Keratinocyte (primary cell): ENCODE results near the gene RAB3D. TPM values are rescaled to one million over a fixed set of nuclear protein-coding genes. Genes with fewer than 3 reads are reported as not detected.

Source experiments
- DNase-seq: peaks from one replicate; pipeline ENCODE4 v3.0.0-alpha.2; 2011; ENCODE audit warnings: low read depth, missing footprints, low spot score
- FAIRE-seq: peaks from 2 replicates; lab custom pipeline; 2011; peaks lifted over from hg19 to GRCh38; lab: Jason Lieb, UNC
- H2AFZ ChIP-seq: 2 replicates; pipeline ENCODE4 v1.6.0; 2012; ENCODE audit warnings: low read length, control low read depth, inconsistent platforms; ENCODE audit not compliant: control insufficient read depth
- H3K27ac ChIP-seq: 2 replicates; pipeline ENCODE4 v1.5.1; 2011; ENCODE audit warnings: low read length; ENCODE audit not compliant: control insufficient read depth, insufficient read depth
- H3K27me3 ChIP-seq: 3 replicates; pipeline ENCODE4 v1.6.0; 2011; ENCODE audit warnings: low read length; ENCODE audit not compliant: control insufficient read depth, insufficient read depth; ENCODE audit errors: extremely low read depth
- H3K36me3 ChIP-seq, 2 experiments: 2 replicates in 1 of 2; 3 replicates in 1 of 2; pipeline ENCODE4 v1.5.1; 2011; ENCODE audit warnings: low read length in 2 of 2, mild to moderate bottlenecking in 1 of 2; ENCODE audit not compliant: control insufficient read depth in 2 of 2, insufficient read depth in 2 of 2; ENCODE audit errors: extremely low read depth in 1 of 2
- H3K4me1 ChIP-seq: 3 replicates; pipeline ENCODE4 v1.5.1; 2011; ENCODE audit warnings: low read length; ENCODE audit not compliant: control insufficient read depth, insufficient read depth; ENCODE audit errors: extremely low read depth
- H3K4me2 ChIP-seq: 3 replicates; pipeline ENCODE4 v1.6.0; 2011; ENCODE audit warnings: low read depth, low read length; ENCODE audit not compliant: control insufficient read depth, insufficient read depth; ENCODE audit errors: extremely low read depth
- H3K4me3 ChIP-seq, 3 experiments: fragments of 200-600 bp in 1 of 3; sonication (generic) in 1 of 3; 2 replicates in 2 of 3; 3 replicates in 1 of 3; pipeline ENCODE4 v1.5.1; 2011 to 2016; ENCODE audit warnings: low read length in 3 of 3, mild to moderate bottlenecking in 3 of 3, control low read depth in 2 of 3, inconsistent platforms in 1 of 3, low read depth in 1 of 3, mixed read lengths in 1 of 3, mixed run types in 1 of 3, moderate library complexity in 1 of 3; ENCODE audit not compliant: control insufficient read depth in 2 of 3, insufficient read depth in 2 of 3; ENCODE audit errors: extremely low read depth in 1 of 3
- H3K79me2 ChIP-seq: 2 replicates; pipeline ENCODE4 v1.6.0; 2012; ENCODE audit warnings: low read length; ENCODE audit not compliant: control insufficient read depth, insufficient read depth
- H3K9ac ChIP-seq: 3 replicates; pipeline ENCODE4 v1.6.0; 2011; ENCODE audit warnings: low read length; ENCODE audit not compliant: control insufficient read depth, insufficient read depth; ENCODE audit errors: extremely low read depth
- H3K9me1 ChIP-seq: 3 replicates; pipeline ENCODE4 v1.6.0; 2011; ENCODE audit warnings: low read length; ENCODE audit not compliant: control insufficient read depth, insufficient read depth; ENCODE audit errors: extremely low read depth
- H3K9me3 ChIP-seq: 2 replicates; pipeline ENCODE4 v1.5.1; 2012; ENCODE audit warnings: low read depth, low read length; ENCODE audit not compliant: control insufficient read depth
- H4K20me1 ChIP-seq: 3 replicates; pipeline ENCODE4 v1.6.0; 2011; ENCODE audit warnings: low read length; ENCODE audit not compliant: control insufficient read depth, insufficient read depth; ENCODE audit errors: extremely low read depth
- CTCF ChIP-seq, 3 experiments: IDR thresholded peaks in 1 of 3; conservative IDR thresholded peaks in 1 of 3; optimal IDR thresholded peaks in 1 of 3; 2 replicates in 2 of 3; 3 replicates in 1 of 3; pipeline versions ENCODE3 to v1.5.1; 2011; ENCODE audit warnings: low read length in 3 of 3, mild to moderate bottlenecking in 3 of 3, moderate library complexity in 2 of 3, control low read depth in 1 of 3, inconsistent platforms in 1 of 3; ENCODE audit not compliant: insufficient read depth in 2 of 3; ENCODE audit errors: extremely low read depth in 1 of 3
- EZH2 ChIP-seq: IDR thresholded peaks from one replicate; pipeline ENCODE4 v1.6.1; 2012; ENCODE audit warnings: inconsistent platforms, mild to moderate bottlenecking, low read length, moderate library complexity
- dilution Hi-C: fragments of 300-500 bp; cut with MboI; formaldehyde crosslinking; loops from one replicate; pipeline ENCODE4 v1.7.0; 2020; ENCODE audit warnings: low sequenced_read_pairs; ENCODE audit not compliant: extremely low pct_ligation_motif_present
- polyA plus RNA-seq, 5 experiments: library from polyadenylated mRNA; depleted of rRNA in 3 of 5; stranded (reverse) in 3 of 5; stranded (forward) in 1 of 5; unstranded in 1 of 5; fragments of >200 nt; gene quantifications; 1 replicate in 1 of 5; 2 replicates in 3 of 5; 3 replicates in 1 of 5; pipeline versions ENCODE4 v1.2.1 to v1.2.3, GENCODE V29; 2011 to 2012; ENCODE audit warnings: missing spikeins in 2 of 5, low read depth in 1 of 5, low replicate concordance in 1 of 5

Gene RAB3D
- polyA plus RNA-seq, 1 donor (not counting 4 experiments of a cell fraction or from before 2014, with no cell fraction given) = 63.1 TPM

DNA sequence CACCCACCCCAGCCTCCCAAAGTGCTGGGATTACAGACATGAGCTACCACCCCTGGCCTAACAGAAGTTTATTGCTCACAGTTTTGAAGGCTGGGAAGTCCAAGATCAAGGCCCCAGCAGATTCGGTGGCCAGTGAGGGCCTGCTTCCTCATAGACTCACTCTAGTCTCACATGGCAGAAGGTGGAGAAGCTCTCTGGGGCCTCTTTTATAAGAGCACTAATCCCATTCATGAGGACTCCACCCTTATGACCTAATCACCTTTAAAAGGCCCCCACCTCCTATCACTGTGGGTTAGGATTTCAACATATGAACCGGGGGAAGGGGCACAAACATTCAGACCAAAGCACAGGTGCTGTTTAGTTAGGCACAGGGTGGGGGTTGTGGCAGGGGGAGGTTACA is 28.1 kb upstream of the RAB3D start:
- Histone ChIP-seq H3K9me3 (no peaks in the 10 kb centered on the region), H3K9me1 (no peaks in the 10 kb centered on the region), H3K27ac (no peak overlapping the region), H3K4me2 (no peak overlapping the region), H2AFZ (no peak overlapping the region), H3K36me3 (peaks cover 0 to 5% of the 10 kb centered on the region in 2 experiments), H3K4me3 (no peak overlapping the region), H3K79me2 (no peaks in the 10 kb centered on the region), H3K4me1 (no peaks in the 10 kb centered on the region), H3K27me3 (no peaks in the 10 kb centered on the region), H3K9ac (no peak overlapping the region), H4K20me1 (no peaks in the 10 kb centered on the region)
- dilution Hi-C loops = no loop called here
- TF ChIP-seq CTCF (optimal IDR thresholded peaks at IDR 0.05 in 1 of 3, IDR thresholded peaks at IDR 0.05 in 1 of 3, conservative IDR thresholded peaks at IDR 0.05 in 1 of 3; ENCODE audit: extremely low read depth in 1 of 3, insufficient read depth in 2 of 3, low read length in 3 of 3) = no peak
- TF ChIP-seq EZH2 = no peak
- DNase-seq = no peak
- FAIRE-seq = no peak

DNA sequence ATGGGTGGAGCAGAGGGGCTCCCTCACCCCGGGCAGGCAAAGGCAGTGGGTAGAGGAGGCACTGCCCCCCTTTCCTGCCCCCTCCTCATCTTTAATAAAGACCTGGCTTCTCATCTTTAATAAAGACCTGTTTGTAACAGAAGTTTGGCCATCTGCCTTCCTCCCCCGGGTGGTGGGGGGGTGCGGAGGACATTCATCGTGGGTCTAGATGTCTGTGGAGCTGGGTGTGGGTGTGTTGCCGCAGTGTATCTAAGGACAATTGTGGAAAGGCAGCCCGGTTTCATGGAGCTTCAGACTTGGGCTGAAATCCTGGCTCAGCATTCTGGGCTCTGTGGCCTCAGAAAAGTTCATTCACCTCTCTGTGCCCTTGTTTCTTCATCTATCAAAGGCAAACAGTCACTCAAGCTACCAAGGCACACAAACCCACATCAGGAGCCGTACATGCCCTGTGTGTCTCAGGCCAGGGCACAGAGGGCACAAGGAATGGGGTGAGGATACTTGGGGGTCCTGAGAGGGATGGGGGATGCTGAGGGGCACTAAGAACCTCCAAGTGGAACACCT is 26.2 kb upstream of the RAB3D start:
- H3K9me1 ChIP-seq = no peaks in the 10 kb centered on the region
- no peak for FAIRE-seq
- peaks cover 0 to 5% of the 10 kb centered on the region in 2 experiments for H3K36me3 ChIP-seq
- no peaks in the 10 kb centered on the region for H3K79me2 ChIP-seq
- no peak overlapping the region for H3K4me2 ChIP-seq
- H3K27ac ChIP-seq = no peak overlapping the region
- no peak overlapping the region for H3K4me3 ChIP-seq
- dilution Hi-C loops = no loop called here
- H3K9ac ChIP-seq = no peak overlapping the region
- H4K20me1 ChIP-seq = no peaks in the 10 kb centered on the region
- DNase-seq = no peak
- H3K9me3 ChIP-seq = no peaks in the 10 kb centered on the region
- no peak for TF ChIP-seq EZH2
- no peak for TF ChIP-seq CTCF (optimal IDR thresholded peaks at IDR 0.05 in 1 of 3, IDR thresholded peaks at IDR 0.05 in 1 of 3, conservative IDR thresholded peaks at IDR 0.05 in 1 of 3; ENCODE audit: extremely low read depth in 1 of 3, insufficient read depth in 2 of 3, low read length in 3 of 3)
- no peaks in the 10 kb centered on the region for H3K27me3 ChIP-seq
- no peaks in the 10 kb centered on the region for H3K4me1 ChIP-seq
- H2AFZ ChIP-seq = no peak overlapping the region
